NCI-H748 (cell line): Measurements from ENCODE around the gene HDAC4.
A peak's percentile ranks its signal among the peaks of the same experiment; 100 is the strongest.

ENCODE experiments used
- DNase-seq: peaks from one replicate; lab custom pipeline; 2025; ENCODE audit not compliant: unreplicated experiment; lab: John Stamatoyannopoulos, UW

HDAC4 gene

DNA sequence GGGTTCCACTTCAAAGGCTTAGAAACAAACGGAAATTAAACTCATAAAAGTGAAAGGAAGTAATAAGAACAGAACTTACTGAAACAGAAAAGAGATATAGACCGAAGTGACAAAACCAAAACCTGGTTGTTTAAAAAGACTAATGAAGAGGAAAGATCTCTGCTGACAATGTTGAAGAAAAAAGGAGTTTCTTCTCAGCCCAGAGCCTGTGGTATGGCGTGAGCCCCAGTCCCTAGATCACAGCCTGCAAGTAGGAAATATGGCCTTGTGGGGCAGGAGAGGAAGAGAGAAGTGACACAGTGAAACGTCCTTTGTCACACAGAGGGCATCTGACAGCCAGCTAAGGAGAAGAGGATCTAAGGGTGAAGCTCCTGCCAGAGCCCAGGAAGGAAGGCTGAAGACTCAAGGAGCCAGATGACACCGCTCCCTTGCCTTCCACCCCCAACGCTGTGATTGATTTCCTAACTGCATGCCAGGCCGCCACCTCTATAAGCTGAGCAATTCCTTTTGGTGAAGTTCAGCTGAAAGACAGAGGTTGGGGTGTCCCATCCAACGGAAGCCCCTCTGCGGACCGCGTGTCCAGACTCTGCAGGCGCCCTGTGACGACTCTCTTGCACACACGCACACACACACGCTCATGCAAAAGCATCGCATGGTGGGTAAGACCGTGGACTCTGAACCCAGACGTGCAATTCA is 141.1 kb downstream of the HDAC4 start:
- DNase-seq: no peak

- no peak for DNase-seq
Observed at GRCh38 chr2:239259173-239259572, 141.6 kb downstream of the HDAC4 start.

DNA sequence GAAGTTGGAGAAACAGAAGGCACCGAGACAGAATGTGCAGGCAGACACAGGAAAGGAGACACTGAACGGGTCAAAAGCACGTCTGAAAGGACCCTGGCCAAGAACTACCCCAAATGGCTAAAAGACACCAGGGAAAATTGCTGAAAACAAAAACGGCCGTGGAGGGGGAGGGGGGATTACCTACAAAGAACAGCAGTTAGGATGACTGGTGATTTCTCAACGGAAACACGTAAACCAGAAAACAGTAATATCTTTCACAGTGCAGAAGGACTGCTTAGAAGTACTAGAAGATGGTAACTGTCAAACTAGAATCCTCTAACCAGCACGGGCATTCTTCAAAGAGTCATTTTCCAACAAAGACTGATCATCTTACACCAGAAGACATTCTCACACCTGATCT is 142.6 kb downstream of the HDAC4 start:
- no peak for DNase-seq

DNA sequence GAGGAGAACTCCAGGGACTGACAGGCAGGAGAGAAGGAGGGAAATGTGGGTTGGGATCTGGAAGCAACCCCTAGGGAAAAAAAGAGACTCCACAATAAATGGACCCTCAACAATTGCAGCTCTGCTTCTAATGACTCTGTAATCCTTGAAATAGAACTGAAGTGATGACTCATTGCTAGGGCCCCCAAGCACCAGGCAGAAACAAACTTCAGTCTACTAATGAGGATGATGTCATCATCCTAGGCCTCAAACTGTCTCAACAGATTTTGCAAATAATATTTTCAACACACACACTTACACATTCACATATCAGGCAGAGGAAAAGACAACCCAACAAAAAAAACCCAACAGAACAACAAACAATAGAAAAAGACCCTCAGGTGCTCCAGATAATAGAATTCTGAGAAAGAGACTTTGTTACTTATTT is 143.3 kb downstream of the HDAC4 start:
- no peak for DNase-seq

DNA sequence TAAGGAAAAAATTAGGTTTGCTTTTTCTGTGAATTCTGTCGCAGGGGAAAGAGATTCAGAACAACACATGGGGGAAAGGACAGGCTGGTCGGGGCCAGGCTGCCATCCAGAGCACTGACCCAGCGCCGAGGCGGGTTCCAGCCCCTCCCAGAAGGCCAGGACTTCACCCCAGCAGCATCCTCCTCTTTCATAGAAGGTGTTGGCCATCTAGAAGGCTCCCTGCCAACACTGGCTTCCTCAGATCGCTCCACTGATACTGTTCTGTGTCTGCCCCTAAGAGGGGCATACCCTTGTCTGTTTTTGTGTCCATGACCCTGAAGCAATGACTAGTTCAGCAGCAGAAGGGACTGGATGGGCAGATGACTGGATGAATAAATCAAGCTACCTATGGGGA is 144.5 kb downstream of the HDAC4 start:
- DNase-seq: no peak

DNA sequence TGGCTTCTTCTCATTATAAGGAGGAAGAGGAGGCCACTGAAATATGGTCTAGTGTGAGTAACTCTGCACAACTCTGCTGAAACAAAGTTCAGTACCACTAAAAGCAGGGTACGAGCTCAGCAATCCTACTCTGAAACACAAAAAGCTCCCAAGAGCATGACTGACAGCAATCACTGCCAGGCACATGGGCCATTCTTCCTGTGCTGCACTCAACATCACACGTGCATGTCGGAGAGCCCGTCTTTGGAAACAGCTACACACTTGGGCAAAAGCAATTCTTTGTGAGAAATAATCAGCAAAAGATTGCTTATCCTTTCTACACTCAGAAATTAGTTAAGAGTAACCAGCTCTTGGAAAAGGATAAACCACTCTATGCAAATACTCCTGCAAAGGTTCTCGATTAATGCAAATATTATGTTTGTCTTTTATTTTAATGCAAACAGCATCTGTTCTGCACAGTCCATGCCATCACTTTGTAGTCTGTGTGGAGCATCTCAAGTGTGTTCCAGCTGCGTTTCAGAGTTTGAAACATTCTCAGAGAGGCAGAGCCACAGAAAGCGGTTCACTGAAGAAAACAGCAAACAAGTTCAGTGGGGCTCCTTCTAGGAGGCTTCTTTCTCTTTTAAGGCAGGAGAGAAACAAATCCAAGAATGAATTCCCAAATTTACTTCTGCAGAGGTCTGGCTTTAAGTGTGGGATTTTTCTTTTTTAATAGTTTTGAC is 145.0 kb downstream of the HDAC4 start:
- DNase-seq: no peak

GRCh38 chr2:239255218-239255617 is 145.6 kb downstream of the HDAC4 start:
- no peak for DNase-seq

DNA sequence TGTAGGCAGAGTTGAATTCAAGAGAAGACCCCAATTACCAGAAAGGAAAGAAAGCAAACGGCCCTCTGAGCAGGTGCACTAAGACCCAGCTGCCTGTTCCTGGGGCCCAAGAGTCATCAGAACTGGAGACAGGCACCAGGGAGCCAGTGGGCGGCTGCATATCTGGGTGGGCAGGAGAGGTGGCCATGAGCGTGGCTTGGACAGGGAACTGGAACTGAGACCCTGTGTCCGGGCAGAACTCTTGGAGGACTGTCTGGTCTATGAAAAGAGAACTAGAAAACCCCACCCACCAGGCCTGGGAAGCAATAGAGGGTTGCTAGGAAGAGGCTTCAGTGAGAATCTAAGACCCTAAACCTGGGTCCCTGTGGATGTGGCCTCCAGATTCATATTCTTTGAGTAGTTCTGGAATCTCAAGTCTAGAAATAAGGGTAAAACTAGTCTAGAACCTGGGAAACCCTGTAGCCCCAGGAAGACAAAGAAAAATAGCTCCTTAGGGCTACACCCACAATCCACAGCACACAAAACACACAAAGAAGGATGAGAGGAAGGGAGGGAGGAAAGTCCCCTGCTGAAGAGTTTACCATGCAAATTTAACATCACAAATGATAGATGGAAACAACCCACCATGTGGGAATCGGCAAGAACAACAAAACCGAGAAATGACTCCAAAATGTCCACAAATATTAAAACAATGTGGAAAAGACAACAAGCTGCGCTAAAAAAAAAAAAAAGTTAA is 147.0 kb downstream of the HDAC4 start:
- no peak for DNase-seq

- DNase-seq: no peak
Observed at GRCh38 chr2:239253264-239253663, 147.6 kb downstream of the HDAC4 start.

- DNase-seq: no peak
Observed at GRCh38 chr2:239252801-239253200, 148.0 kb downstream of the HDAC4 start.

DNA sequence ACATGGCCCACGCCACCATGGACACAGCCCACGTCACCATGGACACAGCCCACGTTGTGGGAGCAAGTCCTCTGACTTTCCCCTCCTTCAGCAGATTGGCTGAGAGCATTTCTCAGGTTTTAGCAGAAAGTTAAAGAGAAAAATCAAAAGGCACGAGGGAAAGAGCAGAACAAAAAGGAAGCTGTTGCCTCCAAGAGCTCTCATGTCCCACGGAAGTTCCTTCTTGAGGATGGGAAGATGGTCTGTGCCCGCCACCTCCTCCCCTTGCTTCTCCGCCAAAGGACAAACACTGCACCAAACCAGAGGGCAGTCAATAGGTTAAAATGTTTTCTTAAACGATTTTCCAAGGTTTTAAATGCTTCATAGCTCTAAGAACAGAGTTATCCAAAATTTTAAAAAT is 148.4 kb downstream of the HDAC4 start:
- no peak for DNase-seq

GRCh38 chr2:239251971-239252370 is 148.8 kb downstream of the HDAC4 start:
- DNase-seq: no peak

- no peak for DNase-seq
Observed at GRCh38 chr2:239250216-239251081, 150.4 kb downstream of the HDAC4 start.

GRCh38 chr2:239249776-239250175 is 151.0 kb downstream of the HDAC4 start:
- peak; percentile 23 for DNase-seq

DNA sequence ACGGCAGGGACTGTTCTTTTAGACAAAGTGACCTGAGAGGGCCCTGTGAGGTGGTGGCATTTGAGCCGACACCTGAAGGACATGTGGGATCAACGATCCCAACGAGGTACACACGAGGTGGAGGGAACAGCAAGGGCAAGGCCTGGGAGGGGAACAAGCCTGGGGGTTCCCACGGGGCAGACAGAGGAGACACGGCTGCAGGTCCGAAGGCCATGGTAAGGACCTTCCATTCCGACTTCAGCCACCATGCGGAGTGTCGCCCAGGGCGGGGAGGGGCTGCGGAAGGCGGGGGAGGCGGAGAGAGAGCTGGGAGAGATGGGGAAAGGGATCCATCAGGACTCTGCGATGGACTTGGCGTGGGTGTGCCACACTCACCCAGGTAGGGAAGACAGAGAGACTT is 151.8 kb downstream of the HDAC4 start:
- no peak for DNase-seq

- peak; percentile 55 for DNase-seq
Observed at GRCh38 chr2:239247401-239248245, 153.2 kb downstream of the HDAC4 start.

DNA sequence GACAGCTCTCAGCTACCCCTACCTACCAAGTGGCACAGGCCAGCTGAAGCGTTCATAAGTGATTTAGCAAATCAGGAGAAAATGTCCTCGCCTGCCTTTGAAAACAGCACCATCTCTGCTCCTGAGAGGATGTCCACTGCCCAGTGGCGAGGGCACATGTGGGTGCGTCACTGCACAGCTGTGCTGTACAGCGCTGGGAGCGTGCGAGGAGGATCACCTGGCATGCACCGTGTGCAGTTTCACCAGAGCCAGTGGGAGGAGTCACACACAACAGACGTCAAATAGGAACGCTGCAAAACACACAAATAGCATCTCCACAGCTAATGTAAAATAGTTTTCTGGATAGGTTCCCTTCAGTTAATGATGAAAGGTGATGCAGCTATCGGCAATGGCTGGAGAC is 154.1 kb downstream of the HDAC4 start:
- peak; percentile 92 for DNase-seq

DNA sequence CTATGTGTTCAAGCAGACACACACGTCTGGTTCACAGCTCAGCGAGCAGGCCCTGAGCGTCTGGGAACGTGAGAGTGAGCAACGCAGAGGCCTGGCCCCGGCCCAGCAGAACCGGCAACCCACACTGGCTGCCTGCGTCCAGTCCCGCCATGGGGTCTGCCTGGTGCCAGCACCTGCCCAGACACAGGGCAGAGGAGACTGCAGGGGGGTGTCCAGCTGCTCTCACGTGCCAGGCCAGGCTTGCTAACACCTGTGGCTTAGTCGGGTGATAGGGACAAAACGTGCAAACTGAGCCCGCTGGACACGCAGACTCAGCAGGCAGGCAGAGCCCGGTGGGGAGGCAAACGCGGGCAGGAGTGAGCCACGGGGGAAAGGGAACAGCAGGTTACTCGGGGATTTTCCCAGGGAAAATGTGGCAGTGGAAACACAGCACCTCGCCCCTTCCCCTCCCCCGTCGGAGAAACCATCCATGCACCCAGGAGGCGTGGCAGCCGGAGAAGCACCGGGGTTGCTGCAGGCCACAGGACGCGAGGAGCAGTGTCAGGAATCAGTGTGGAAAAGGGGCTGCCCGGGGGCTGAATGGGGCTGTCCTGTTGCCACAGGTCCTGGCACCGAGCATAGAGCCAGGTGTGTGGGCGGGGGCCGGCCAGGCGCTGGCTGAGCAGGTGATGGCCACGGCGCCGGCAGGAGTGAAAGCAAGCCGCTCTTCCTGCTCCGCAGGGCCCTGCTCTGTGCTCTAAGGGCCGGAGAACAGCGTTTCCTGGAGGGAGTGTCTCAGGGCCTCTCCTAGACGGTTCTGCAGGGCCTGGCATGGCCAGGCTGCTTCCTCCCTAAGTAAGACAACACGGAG is 154.7 kb downstream of the HDAC4 start:
- DNase-seq: peak; percentile 87

GRCh38 chr2:239245107-239245506 is 155.7 kb downstream of the HDAC4 start:
- no peak for DNase-seq
